ENCODE data around the gene TNRC18. TPM values are rescaled to one million over a fixed set of nuclear protein-coding genes. Genes with fewer than 3 reads are reported as not detected.
"Not testable (repeated sequence)": the region's sequence is repeated elsewhere in the genome, so short reads cannot be mapped to it uniquely, and the experiment has no call there.

TNRC18 gene
- total RNA-seq, 2 experiments from 2014 or later = 36.0 to 43.8 TPM

DNA sequence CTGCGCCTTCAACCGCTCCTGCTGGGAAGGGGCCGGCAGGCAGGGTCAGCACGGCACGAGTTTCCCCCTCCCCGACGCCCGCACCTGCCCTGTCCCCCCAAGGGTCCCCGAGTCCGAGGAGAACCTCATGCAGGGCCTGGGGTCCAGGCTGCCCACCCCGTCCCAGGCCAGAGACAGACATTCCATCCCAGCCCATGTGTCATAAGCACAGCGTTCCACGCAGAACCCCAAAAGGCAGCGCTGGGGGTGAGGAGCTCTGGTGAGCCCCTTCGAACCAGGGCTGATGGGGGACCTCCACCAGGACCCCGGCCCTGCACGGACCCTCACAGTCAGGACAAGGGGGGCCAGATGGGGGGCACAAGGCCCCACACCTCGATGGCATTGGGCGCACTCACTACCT lies 49.2 kb downstream of the TNRC18 start:
- DNase-seq = no peak
- Mint-ChIP-seq H3K9me3 (no peaks in the 10 kb centered on the region), H3K4me3 (no peak overlapping the region), H3K27ac (no peak overlapping the region), H3K4me1 (ENCODE audit: low read depth) (no peaks in the 10 kb centered on the region), H3K36me3 (ENCODE audit: low read depth) (peaks cover 7% of the 10 kb centered on the region), H3K27me3 (ENCODE audit: low read depth) (no peaks in the 10 kb centered on the region)
- intact Hi-C loops (cut with micrococcal nuclease) = no loop called here
- CTCF ChIA-PET = no interaction called here

DNA sequence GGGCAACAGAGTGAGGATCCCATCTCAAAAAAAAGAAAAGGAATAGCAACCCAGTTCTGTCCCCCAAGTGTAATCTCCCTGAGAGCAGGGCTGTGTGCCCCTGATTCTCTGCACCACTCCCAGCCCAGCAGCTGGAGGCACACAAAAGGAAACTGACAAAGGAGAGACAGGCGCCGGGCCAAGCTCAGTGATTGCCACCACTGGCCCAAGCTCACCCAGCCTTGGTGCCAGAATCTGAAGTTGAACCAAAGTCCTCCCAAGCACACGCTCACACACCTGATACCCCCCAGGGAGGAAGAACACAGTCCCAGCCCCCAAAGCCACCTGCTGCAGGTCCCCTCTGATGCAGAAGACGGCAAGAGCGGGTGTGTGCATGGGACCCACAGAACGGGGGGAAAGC lies 50.3 kb downstream of the TNRC18 start:
- H3K27ac Mint-ChIP-seq = no peak overlapping the region
- intact Hi-C loops (cut with micrococcal nuclease) = no loop called here
- CTCF ChIA-PET = interaction anchor here (0.6 to 1.3 kb wide), 2 partner anchors 9 to 133 kb away, joined by 3 to 4 read pairs; no protein-coding TSS in a partner anchor
- H3K4me1 Mint-ChIP-seq (ENCODE audit: low read depth) = peaks cover 3% of the 10 kb centered on the region
- H3K36me3 Mint-ChIP-seq (ENCODE audit: low read depth) = peaks cover 12% of the 10 kb centered on the region
- DNase-seq = no peak
- no peaks in the 10 kb centered on the region for H3K9me3 Mint-ChIP-seq
- no peak overlapping the region for H3K4me3 Mint-ChIP-seq
- no peaks in the 10 kb centered on the region for H3K27me3 Mint-ChIP-seq (ENCODE audit: low read depth)

DNA sequence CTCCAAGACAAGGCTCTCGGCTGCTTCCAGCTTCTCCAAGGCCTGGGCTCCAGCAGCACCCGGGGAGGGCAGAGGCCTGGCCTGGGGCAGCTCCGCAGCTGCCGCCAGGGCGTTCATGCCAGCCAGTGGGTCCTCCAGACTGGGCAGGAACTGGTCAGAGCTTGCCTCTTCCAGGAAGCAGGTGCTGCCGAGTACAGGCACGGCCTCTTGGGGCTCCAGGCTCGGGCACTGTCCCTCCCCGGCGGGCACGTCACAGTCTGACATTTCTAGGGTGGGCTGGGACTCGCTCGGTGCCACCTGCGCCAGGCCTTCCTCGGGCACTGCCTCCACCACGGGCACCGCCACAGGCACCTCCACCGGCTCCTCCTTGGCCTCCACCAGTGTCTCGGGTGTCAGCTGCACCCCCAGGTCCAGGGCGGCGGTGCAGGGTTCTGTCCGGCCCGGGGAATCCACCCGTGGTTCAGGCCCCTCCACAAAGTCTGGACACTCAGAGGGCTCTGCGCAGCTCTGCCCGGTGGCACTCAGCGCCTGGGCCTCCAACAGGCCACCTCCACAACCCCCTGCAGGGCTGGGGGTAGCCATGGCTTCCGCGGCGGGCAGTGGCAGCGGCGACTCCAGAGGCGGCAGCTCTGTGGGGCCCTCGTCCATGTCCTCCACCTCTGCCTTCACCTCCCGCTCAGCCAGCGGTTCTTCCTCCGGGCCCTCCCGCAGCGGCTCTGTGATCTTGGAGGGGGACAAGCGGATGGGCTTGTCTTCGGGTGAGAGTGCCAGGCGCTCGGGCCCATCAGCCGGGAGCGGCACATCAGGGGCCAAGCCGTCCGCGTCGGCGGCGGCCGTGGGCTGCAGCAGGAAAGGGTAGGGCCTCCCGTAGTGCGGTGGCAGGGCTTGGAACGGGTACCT lies 52.9 kb downstream of the TNRC18 start:
- Mint-ChIP-seq H3K27me3 (ENCODE audit: low read depth) (no peaks in the 10 kb centered on the region), H3K36me3 (ENCODE audit: low read depth) (peaks cover 19% of the 10 kb centered on the region)
- CTCF ChIA-PET = no interaction called here

DNA sequence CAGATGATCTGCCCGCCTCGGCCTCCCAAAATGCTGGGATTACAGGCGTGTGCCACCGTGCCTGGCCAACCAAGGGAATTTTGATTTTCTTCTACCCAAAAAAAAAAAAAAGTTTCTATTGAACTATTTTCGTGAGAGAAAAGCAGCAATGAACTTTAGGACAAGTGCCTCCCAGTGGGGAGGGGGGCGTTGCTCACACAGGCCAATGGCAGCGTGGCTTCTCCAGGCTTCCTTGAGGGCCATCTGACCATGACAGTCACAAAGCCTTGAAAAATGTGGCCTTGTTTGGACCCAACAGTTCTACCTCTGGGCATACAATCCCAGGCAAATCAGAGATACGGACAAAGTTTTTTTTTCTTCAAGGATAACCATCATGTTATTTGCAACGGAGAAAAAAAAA lies 56.0 kb downstream of the TNRC18 start:
- H3K4me3 Mint-ChIP-seq = no peak overlapping the region
- H3K27me3 Mint-ChIP-seq (ENCODE audit: low read depth) = no peaks in the 10 kb centered on the region
- no peaks in the 10 kb centered on the region for H3K9me3 Mint-ChIP-seq
- H3K4me1 Mint-ChIP-seq (ENCODE audit: low read depth) = peaks cover 17% of the 10 kb centered on the region
- CTCF ChIA-PET = interaction anchor here (0.7 to 1.9 kb wide), 2 partner anchors 10 to 65 kb away, joined by 3 to 4 read pairs; no protein-coding TSS in a partner anchor
- intact Hi-C loops (cut with micrococcal nuclease) = loop anchor here (2.0 kb wide), 2 partner anchors 29 to 83 kb away; no protein-coding TSS in a partner anchor
- peaks cover 17% of the 10 kb centered on the region for H3K36me3 Mint-ChIP-seq (ENCODE audit: low read depth)
- no peak overlapping the region for H3K27ac Mint-ChIP-seq
- DNase-seq = no peak

More for the DNA sequence above, 52.9 kb downstream of the TNRC18 start:
- H3K27ac Mint-ChIP-seq = no peak overlapping the region
- peaks cover 11% of the 10 kb centered on the region for H3K4me1 Mint-ChIP-seq (ENCODE audit: low read depth)
- intact Hi-C loops (cut with micrococcal nuclease) = no loop called here
- H3K4me3 Mint-ChIP-seq = no peak overlapping the region
- no peak for DNase-seq
- no peaks in the 10 kb centered on the region for H3K9me3 Mint-ChIP-seq

DNA sequence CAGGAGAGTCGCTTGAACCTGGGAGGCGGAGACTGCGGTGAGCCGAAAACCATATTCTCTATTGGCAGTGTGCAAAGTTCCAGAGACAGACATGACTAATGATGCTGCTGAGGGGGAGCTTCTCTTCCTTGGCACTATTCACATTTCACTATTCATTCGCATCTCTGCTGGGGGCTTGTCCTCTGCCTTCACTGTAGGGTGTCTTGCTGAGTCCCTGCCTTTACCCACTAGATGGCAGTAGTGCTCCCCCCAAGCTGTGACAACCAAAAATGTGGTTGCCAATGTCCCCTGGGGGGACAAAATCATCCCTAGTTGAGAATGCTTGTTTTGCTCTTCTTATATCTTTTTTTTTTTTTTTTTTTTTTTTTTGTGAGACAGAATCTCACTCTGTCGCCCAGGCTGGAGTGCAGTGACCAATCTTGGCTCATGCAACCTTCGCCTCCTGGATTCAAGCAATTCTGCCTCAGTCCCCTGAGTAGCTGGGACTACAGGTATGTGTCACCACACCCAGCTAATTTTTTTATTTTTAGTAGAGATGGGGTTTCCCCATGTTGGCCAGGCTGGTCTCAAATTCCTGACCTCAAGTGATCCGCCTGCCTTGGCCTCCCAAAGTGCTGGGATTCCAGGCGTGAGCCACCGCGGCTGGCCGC lies 57.5 kb downstream of the TNRC18 start:
- intact Hi-C loops (cut with micrococcal nuclease) = loop anchor here (1.0 to 2.0 kb wide), 3 partner anchors 31 to 126 kb away; no protein-coding TSS in a partner anchor
- peak; percentile 71 for DNase-seq
- peaks cover 17% of the 10 kb centered on the region for H3K4me1 Mint-ChIP-seq (ENCODE audit: low read depth)
- not testable (repeated sequence) for H3K4me3 Mint-ChIP-seq; H3K27me3 Mint-ChIP-seq (ENCODE audit: low read depth); H3K9me3 Mint-ChIP-seq; H3K27ac Mint-ChIP-seq
- CTCF ChIA-PET = interaction anchor here (0.6 to 1.9 kb wide), 22 partner anchors 9 to 709 kb away, joined by 3 to 11 read pairs (median 3); no protein-coding TSS in a partner anchor
- peaks cover 17% of the 10 kb centered on the region for H3K36me3 Mint-ChIP-seq (ENCODE audit: low read depth)

DNA sequence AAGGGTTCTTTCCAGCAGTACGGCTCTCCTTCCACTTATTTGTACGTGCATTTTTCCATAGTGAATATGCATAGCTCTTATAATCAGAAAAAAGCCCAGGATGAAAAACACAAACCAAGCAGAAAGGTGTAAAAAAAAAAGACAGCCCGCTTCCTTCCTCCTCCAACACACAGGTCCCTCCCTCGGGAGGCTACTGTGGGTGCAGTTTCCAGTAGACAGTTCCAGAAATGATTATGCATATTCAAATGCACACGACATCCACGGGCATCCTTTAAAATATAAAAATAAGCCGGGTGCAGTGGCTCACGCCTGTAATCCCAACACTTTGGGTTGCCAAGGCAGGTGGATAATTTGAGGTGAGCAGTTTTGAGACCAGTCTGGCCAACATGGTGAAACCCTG lies 59.9 kb downstream of the TNRC18 start:
- H3K4me3 Mint-ChIP-seq = no peak overlapping the region
- CTCF ChIA-PET = interaction anchor here (0.6 to 2.3 kb wide), 8 partner anchors 33 to 311 kb away, joined by 3 to 12 read pairs (median 4); no protein-coding TSS in a partner anchor
- no peak overlapping the region for H3K27ac Mint-ChIP-seq
- intact Hi-C loops (cut with micrococcal nuclease) = no loop called here
- no peaks in the 10 kb centered on the region for H3K9me3 Mint-ChIP-seq
- peaks cover 18% of the 10 kb centered on the region for H3K36me3 Mint-ChIP-seq (ENCODE audit: low read depth)
- H3K27me3 Mint-ChIP-seq (ENCODE audit: low read depth) = no peaks in the 10 kb centered on the region
- H3K4me1 Mint-ChIP-seq (ENCODE audit: low read depth) = peaks cover 16% of the 10 kb centered on the region
- DNase-seq = peak; percentile 33

DNA sequence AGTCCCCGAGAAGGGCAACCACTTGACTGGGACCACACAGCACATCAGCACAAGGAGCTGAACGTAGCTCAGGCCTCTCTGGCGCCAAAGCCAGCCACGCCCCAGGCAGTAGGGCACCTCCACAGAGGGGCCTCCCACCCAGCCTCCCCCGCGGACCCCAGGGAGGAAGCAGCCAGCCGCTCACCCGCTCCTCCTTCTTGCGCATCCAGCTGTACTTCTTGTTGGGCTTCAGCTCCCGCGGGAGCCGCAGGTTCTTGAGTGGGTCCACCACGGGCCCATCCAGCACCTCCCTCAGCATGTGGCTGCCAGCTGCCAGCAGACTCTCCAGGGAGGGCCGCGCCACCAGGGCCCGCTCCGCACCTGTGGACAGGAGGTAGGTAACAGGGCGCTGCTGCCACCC lies 61.2 kb downstream of the TNRC18 start:
- no peak overlapping the region for H3K27ac Mint-ChIP-seq
- peaks cover 22% of the 10 kb centered on the region for H3K36me3 Mint-ChIP-seq (ENCODE audit: low read depth)
- peaks cover 14% of the 10 kb centered on the region for H3K4me1 Mint-ChIP-seq (ENCODE audit: low read depth)
- H3K4me3 Mint-ChIP-seq = no peak overlapping the region
- H3K27me3 Mint-ChIP-seq (ENCODE audit: low read depth) = no peaks in the 10 kb centered on the region
- DNase-seq = no peak
- no peaks in the 10 kb centered on the region for H3K9me3 Mint-ChIP-seq
- intact Hi-C loops (cut with micrococcal nuclease) = no loop called here
- CTCF ChIA-PET = interaction anchor here (1.8 to 2.3 kb wide), 2 partner anchors 34 to 122 kb away, joined by 5 to 12 read pairs; no protein-coding TSS in a partner anchor

DNA sequence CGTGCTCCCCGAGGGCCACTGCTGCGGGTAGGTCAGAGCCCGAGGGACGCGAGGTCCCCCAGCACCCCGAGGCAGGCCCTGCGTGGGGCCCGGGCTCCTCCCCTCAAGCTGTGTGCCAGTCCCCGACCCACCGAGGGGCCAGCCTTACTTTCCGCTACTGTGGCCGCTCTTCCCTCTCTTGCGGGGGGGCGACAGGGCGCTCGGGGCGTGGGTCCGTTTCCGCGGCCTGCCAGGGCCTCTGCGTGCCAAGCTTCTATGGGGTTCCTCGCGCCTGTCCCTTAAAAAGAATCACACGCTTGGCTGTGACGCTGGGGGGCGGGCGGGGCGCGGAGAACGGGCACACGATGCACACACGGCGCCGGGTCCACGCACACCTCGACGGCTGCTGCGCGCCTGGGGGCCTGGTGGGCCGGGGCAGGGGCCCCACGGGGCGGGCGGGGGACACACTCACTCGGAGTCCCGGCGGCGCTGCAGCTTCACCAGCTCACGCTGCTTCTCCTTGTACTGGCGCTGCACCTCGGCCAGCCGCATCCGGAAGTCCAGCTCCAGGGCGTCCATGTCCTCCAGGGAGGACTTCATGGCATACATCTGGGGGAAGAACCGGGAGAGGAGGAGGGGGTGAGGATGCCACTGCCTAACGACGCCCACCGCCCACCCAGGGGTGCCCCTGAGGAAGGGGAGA lies 62.0 kb downstream of the TNRC18 start:
- CTCF ChIA-PET = no interaction called here

DNA sequence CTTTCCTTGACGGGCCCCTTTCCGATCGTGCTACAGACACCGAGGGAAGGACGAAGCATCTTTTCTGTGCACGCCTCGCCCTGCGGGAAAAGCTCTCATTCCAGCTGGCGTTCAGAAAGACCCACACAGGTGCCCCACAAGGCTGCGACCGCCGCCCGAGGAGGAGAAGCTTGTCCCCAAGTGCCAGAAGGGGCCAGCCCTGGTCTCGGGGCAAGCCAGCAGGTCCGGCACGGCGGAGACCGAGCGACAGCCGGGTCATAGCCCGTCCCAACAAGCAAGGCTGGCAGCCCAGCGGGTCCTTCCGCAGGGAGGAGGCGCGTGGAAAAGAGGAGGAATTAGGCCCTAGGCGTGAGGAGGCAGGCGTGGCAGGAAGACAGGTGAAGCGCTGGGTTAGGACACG lies 62.7 kb downstream of the TNRC18 start:
- Mint-ChIP-seq H3K27me3 (ENCODE audit: low read depth) (no peaks in the 10 kb centered on the region), H3K9me3 (no peaks in the 10 kb centered on the region), H3K36me3 (ENCODE audit: low read depth) (peaks cover 27% of the 10 kb centered on the region), H3K27ac (no peak overlapping the region), H3K4me1 (ENCODE audit: low read depth) (peaks cover 8% of the 10 kb centered on the region), H3K4me3 (no peak overlapping the region)
- intact Hi-C loops (cut with micrococcal nuclease) = no loop called here
- CTCF ChIA-PET = no interaction called here
- DNase-seq = no peak

More for the DNA sequence above, 62.0 kb downstream of the TNRC18 start:
- Mint-ChIP-seq H3K27ac (no peak overlapping the region), H3K27me3 (ENCODE audit: low read depth) (no peaks in the 10 kb centered on the region), H3K4me1 (ENCODE audit: low read depth) (peaks cover 10% of the 10 kb centered on the region), H3K4me3 (no peak overlapping the region), H3K36me3 (ENCODE audit: low read depth) (peaks cover 24% of the 10 kb centered on the region), H3K9me3 (no peaks in the 10 kb centered on the region)
- intact Hi-C loops (cut with micrococcal nuclease) = no loop called here
- DNase-seq = no peak

DNA sequence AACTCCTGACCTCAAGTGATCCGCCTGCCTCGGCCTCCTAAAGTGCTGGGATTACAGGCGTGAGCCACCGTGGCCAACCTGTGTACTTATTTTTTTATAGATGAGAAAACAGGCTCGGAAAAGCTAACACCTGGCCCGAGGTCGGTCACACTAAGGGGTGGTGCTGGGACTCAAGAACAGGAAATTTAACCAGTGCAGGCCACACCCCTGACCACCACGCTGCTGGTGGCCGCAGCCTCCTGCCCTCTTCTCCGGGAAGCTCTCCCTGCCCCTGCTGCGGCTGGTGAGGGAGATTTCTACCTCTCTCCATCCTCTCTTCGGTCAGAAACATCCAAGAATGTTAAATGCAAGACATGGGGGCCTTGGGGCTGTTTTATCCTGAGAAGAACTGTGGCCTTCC lies 63.2 kb downstream of the TNRC18 start:
- intact Hi-C loops (cut with micrococcal nuclease) = no loop called here
- H3K27ac Mint-ChIP-seq = no peak overlapping the region
- no peak overlapping the region for H3K4me3 Mint-ChIP-seq
- H3K9me3 Mint-ChIP-seq = no peaks in the 10 kb centered on the region
- H3K36me3 Mint-ChIP-seq (ENCODE audit: low read depth) = peaks cover 25% of the 10 kb centered on the region
- no peak for DNase-seq
- no peaks in the 10 kb centered on the region for H3K27me3 Mint-ChIP-seq (ENCODE audit: low read depth)
- CTCF ChIA-PET = no interaction called here
- H3K4me1 Mint-ChIP-seq (ENCODE audit: low read depth) = peaks cover 6% of the 10 kb centered on the region

DNA sequence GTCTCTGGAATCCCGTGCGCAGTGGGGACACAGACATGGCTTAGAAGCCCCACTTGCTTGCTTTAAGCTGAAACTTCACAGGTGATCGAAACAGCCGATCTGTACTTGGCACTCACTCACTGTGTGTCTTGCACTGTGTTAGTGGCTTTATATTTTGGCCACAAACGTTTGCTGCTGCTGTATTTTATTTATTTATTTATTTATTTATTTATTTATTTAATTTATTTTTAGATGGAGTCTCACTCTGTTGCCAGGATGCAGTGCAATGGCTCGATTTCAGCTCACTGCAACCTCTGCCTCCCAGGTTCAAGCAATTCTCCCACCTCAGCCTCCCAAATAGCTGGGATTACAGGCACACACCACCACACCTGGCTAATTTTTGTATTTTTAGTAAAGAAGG lies 63.6 kb downstream of the TNRC18 start:
- H3K4me3 Mint-ChIP-seq; H3K27me3 Mint-ChIP-seq (ENCODE audit: low read depth); DNase-seq; H3K27ac Mint-ChIP-seq; H3K9me3 Mint-ChIP-seq; intact Hi-C loops (cut with micrococcal nuclease); CTCF ChIA-PET; H3K4me1 Mint-ChIP-seq (ENCODE audit: low read depth): not testable (repeated sequence)
- H3K36me3 Mint-ChIP-seq (ENCODE audit: low read depth) = peaks cover 25% of the 10 kb centered on the region

DNA sequence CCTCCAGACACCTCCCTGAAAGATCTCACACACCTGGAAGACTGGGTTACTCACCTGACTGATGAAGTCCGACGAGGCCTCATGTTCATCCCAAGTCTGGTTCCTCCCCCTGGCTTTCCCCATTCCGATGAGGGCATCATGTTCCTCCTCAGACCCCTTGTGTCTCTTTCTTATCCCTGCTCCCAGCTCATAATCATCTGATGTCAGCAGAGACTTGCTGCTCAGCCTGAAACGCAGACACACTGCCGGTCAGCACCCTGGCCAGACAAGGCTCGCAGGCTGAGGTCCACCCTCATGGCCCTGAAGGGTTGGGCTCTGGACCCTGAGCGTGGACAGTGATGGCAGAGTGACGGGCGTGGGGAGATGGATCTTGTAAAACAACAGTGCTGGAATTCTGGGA lies 64.3 kb downstream of the TNRC18 start:
- peaks cover 10% of the 10 kb centered on the region for H3K4me1 Mint-ChIP-seq (ENCODE audit: low read depth)
- H3K27me3 Mint-ChIP-seq (ENCODE audit: low read depth) = no peaks in the 10 kb centered on the region
- intact Hi-C loops (cut with micrococcal nuclease) = no loop called here
- H3K36me3 Mint-ChIP-seq (ENCODE audit: low read depth) = peaks cover 30% of the 10 kb centered on the region
- no peaks in the 10 kb centered on the region for H3K9me3 Mint-ChIP-seq
- H3K4me3 Mint-ChIP-seq = no peak overlapping the region
- CTCF ChIA-PET = no interaction called here
- DNase-seq = no peak
- H3K27ac Mint-ChIP-seq = no peak overlapping the region
